Psoas muscle (tissue), 8 donors: Measurements from ENCODE around the gene TMCO4. TPM values are rescaled to one million over a fixed set of nuclear protein-coding genes. Genes with fewer than 3 reads are reported as not detected.

ENCODE experiments used
- ATAC-seq, 4 donors: fragments of 200-7000 bp; cut with Tn5 transposase; one replicate each; pipeline ENCODE4 v1.9.1; 2020; ENCODE audit warnings: moderate library complexity in 3 of 4, mild to moderate bottlenecking in 2 of 4
- DNase-seq, 2 donors: peaks; one replicate each; pipeline ENCODE4 v3.0.0-alpha.2; 2020
- H3K27ac ChIP-seq: fragments of 200-600 bp; one replicate; pipeline ENCODE4 v1.8.0; 2022
- H3K27me3 ChIP-seq, 3 donors: fragments of 200-600 bp in 1 of 3; one replicate each; pipeline versions ENCODE4 v1.6.1 to v1.8.0; 2013 to 2022; ENCODE audit warnings: low read length in 2 of 3, mild to moderate bottlenecking in 2 of 3, moderate library complexity in 1 of 3; ENCODE audit not compliant: insufficient read depth in 3 of 3
- H3K36me3 ChIP-seq, 2 donors: fragments of 200-600 bp in 1 of 2; one replicate each; pipeline versions ENCODE4 v1.6.1 to v1.8.0; 2013 to 2022; ENCODE audit warnings: low read depth in 1 of 2, mild to moderate bottlenecking in 1 of 2, moderate library complexity in 1 of 2; ENCODE audit not compliant: insufficient read depth in 1 of 2
- H3K4me1 ChIP-seq: fragments of 200-600 bp; one replicate; pipeline ENCODE4 v1.8.0; 2022
- H3K4me3 ChIP-seq: fragments of 200-600 bp; one replicate; pipeline ENCODE4 v1.8.0; 2022; ENCODE audit warnings: mild to moderate bottlenecking
- H3K9me3 ChIP-seq: fragments of 200-600 bp; one replicate; pipeline ENCODE4 v1.8.0; 2022
- CTCF ChIP-seq: fragments of 200-600 bp; IDR thresholded peaks from one replicate; pipeline ENCODE4 v1.8.0; 2022; ENCODE audit warnings: antibody characterized with exemption
- WGBS, 3 donors: extraction: QIAGEN DNeasy Blood & Tissue Kit; methylation state at CpG; one replicate each; pipeline versions ENCODE4 v1.1.6 to v1.1.7; 2013; 5-methylcytosine and 5-hydroxymethylcytosine counted together
- intact Hi-C, 2 donors: fragments of 100-400 bp; cut with DNase I; formaldehyde crosslinking; loops; one replicate each; pipeline versions ENCODE4 v1.11.0 to v1.14.2; 2022
- polyA plus RNA-seq, 3 donors: library from polyadenylated mRNA; stranded (reverse); fragments of 200-250 nt; gene quantifications; one replicate each; pipeline ENCODE4 v1.2.3, GENCODE V29; 2013
- total RNA-seq, 4 donors: library from RNA; stranded (reverse); fragmentation: NEBNext Ultra II Directional in 2 of 4; extraction: Animal tissue kit (Norgen Biotek cat#: 25700) in 2 of 4; gene quantifications; one replicate each; pipeline versions ENCODE4 v1.2.1 to v1.2.4, GENCODE V29; 2021 to 2023
- donor health status: healthy with polysubstance abuse.
- donor health status: DM: no; HTN: no; CAD: no; lungs with moderate emphysema.
- donor health status: Bipolar disorder and iron deficiency.
- donor health status: healthy.
- donor health status: DM: yes; HTN: yes; CAD: no.
- donor health status: DM: no; HTN: no; CAD: no.
- donor health status: DM: no; HTN: no; CAD: no.
- donor health status: DM: yes; HTN: yes; CAD: no.

TMCO4 gene
- total and polyA plus RNA-seq, 7 donors: 2.3 to 4.8 (median 3.2) TPM

- Histone ChIP-seq H3K27ac (no peak overlapping the region), H3K4me1 (peaks cover 4% of the 10 kb centered on the region), H3K27me3 (no peaks in the 10 kb centered on the region), H3K9me3 (no peaks in the 10 kb centered on the region), H3K4me3 (no peak overlapping the region), H3K36me3 (peaks cover 2 to 4% of the 10 kb centered on the region in 2 donors)
- intact Hi-C loops: no loop called here
- no peak for TF ChIP-seq CTCF
- DNase-seq (no peak), ATAC-seq (no peak)
- WGBS, 3 donors: 86 to 92% (median 90%) methylated on average over 4 of the region's 4 CpGs
Observed at GRCh38 chr1:19705464-19705863, 94.3 kb downstream of the TMCO4 start.

- intact Hi-C loops: loop anchor here (1.0 to 5.0 kb wide), 2 partner anchors 37 to 43 kb away; no protein-coding TSS in a partner anchor
- H3K4me3 ChIP-seq: no peak overlapping the region
Observed at GRCh38 chr1:19704247-19705113, 95.2 kb downstream of the TMCO4 start.

GRCh38 chr1:19703280-19703679, 96.4 kb downstream of the TMCO4 start:
- no peak overlapping the region for H3K27ac ChIP-seq
- H3K4me1 ChIP-seq: peaks cover 4% of the 10 kb centered on the region
- DNase-seq (no peak), ATAC-seq (no peak)
- no peak for TF ChIP-seq CTCF
- intact Hi-C loops: loop anchor here in 1 of 2 donors (5.0 kb wide), 1 partner anchor 36 kb away; no protein-coding TSS in a partner anchor
- no peaks in the 10 kb centered on the region for H3K9me3 ChIP-seq
- H3K27me3 ChIP-seq: no peaks in the 10 kb centered on the region
- 89 to 96% (median 95%) methylated on average over 3 of the region's 3 CpGs for whole genome bisulfite sequencing, 3 donors
- peaks cover 0 to 9% of the 10 kb centered on the region in 2 donors for H3K36me3 ChIP-seq
- H3K4me3 ChIP-seq: no peak overlapping the region

More at GRCh38 chr1:19704247-19705113, 95.2 kb downstream of the TMCO4 start:
- 16 to 21% (median 20%) methylated on average over 19 of the region's 19 CpGs for WGBS, 3 donors
- H3K27me3 ChIP-seq: no peaks in the 10 kb centered on the region
- no peak overlapping the region for H3K27ac ChIP-seq
- H3K4me1 ChIP-seq: peaks cover 4% of the 10 kb centered on the region
- ATAC-seq (peak; percentile 92 to 94 (median 94)), DNase-seq (peak; percentile 67 to 85)
- TF ChIP-seq CTCF: peak; percentile 90
- H3K36me3 ChIP-seq: peaks cover 0 to 8% of the 10 kb centered on the region in 2 donors
- H3K9me3 ChIP-seq: no peaks in the 10 kb centered on the region

- Histone ChIP-seq H3K27ac (no peak overlapping the region), H3K27me3 (no peaks in the 10 kb centered on the region), H3K9me3 (no peaks in the 10 kb centered on the region), H3K36me3 (peaks cover 0 to 10% of the 10 kb centered on the region in 2 donors), H3K4me1 (peaks cover 4% of the 10 kb centered on the region), H3K4me3 (no peak overlapping the region)
- no peak for TF ChIP-seq CTCF
- WGBS, 3 donors: 91 to 96% (median 95%) methylated on average over 14 of the region's 14 CpGs
- intact Hi-C loops: loop anchor here in 1 of 2 donors (5.0 kb wide), 1 partner anchor 33 kb away; no protein-coding TSS in a partner anchor
- no peak for ATAC-seq
- no peak for DNase-seq
Observed at GRCh38 chr1:19700079-19700777, 99.5 kb downstream of the TMCO4 start.
